HepG2 (cell line): ENCODE results near the gene NPEPL1. TPM values are rescaled to one million over a fixed set of nuclear protein-coding genes. Genes with fewer than 3 reads are reported as not detected.
A peak's percentile ranks its signal among the peaks of the same experiment; 100 is the strongest.

Experiments used
- DNMT3B ChIP-seq: conservative IDR thresholded peaks from 2 replicates; pipeline ENCODE4 v1.6.1; 2016; ENCODE audit warnings: missing biosample characterization, control low read depth
- FIP1L1 ChIP-seq: fragments of 200-400 bp; formaldehyde crosslinking; IDR thresholded peaks from 2 replicates; pipeline ENCODE4 v1.6.1; 2018; ENCODE audit warnings: low read depth, mild to moderate bottlenecking, low read length, moderate library complexity, borderline replicate concordance; ENCODE audit not compliant: insufficient read depth
- KLF13 ChIP-seq: sonication (generic); formaldehyde crosslinking; IDR thresholded peaks from 2 replicates; pipeline ENCODE4 v1.4.0; 2020; ENCODE audit warnings: mild to moderate bottlenecking, missing genetic modification reagents
- MATR3 ChIP-seq: sonication (generic); formaldehyde crosslinking; IDR thresholded peaks from 2 replicates; pipeline ENCODE4 v1.4.0; 2020; ENCODE audit warnings: missing genetic modification reagents
- MTF2 ChIP-seq: sonication (generic); formaldehyde crosslinking; IDR thresholded peaks from 2 replicates; pipeline ENCODE4 v1.5.0; 2020; ENCODE audit warnings: missing genetic modification reagents, borderline replicate concordance
- NFE2L1 ChIP-seq: sonication (generic); formaldehyde crosslinking; IDR thresholded peaks from 2 replicates; pipeline ENCODE4 v1.4.0; 2020; ENCODE audit warnings: missing genetic modification reagents, mild to moderate bottlenecking, borderline replicate concordance
- NFIC ChIP-seq: IDR thresholded peaks from 2 replicates; pipeline ENCODE4 v1.6.1; 2012; ENCODE audit warnings: mild to moderate bottlenecking, low read length, inconsistent platforms
- PCBP1 ChIP-seq: fragments of 200-400 bp; formaldehyde crosslinking; IDR thresholded peaks from 2 replicates; pipeline ENCODE4 v1.6.1; 2017; ENCODE audit warnings: mild to moderate bottlenecking, low read depth, low read length, borderline replicate concordance
- RBAK ChIP-seq: sonication (generic); formaldehyde crosslinking; IDR thresholded peaks from 2 replicates; pipeline ENCODE4 v1.5.1; 2020; ENCODE audit warnings: mild to moderate bottlenecking, missing genetic modification reagents
- SMARCC2 ChIP-seq: fragments of 450-650 bp; IDR thresholded peaks from 2 replicates; pipeline ENCODE4 v1.6.1; 2017; ENCODE audit warnings: antibody characterized with exemption, mild to moderate bottlenecking
- SRY ChIP-seq: sonication (generic); formaldehyde crosslinking; IDR thresholded peaks from 2 replicates; pipeline ENCODE4 v1.8.0; 2022; ENCODE audit warnings: mild to moderate bottlenecking, missing genetic modification reagents
- STAG1 ChIP-seq: sonication (generic); formaldehyde crosslinking; IDR thresholded peaks from 2 replicates; pipeline ENCODE4 v1.4.0; 2020; ENCODE audit warnings: missing genetic modification reagents
- ZBTB25 ChIP-seq: IDR thresholded peaks from 2 replicates; pipeline ENCODE4 v1.6.1; 2018; ENCODE audit warnings: missing genetic modification reagents
- ZBTB26 ChIP-seq: IDR thresholded peaks from 2 replicates; pipeline ENCODE4 v1.6.1; 2016; ENCODE audit warnings: missing compliant biosample characterization, missing genetic modification reagents, borderline replicate concordance
- ZEB1 ChIP-seq: IDR thresholded peaks from 2 replicates; pipeline ENCODE4 v1.6.1; 2012; ENCODE audit warnings: mild to moderate bottlenecking, low read depth, inconsistent platforms; ENCODE audit not compliant: insufficient replicate concordance
- ZNF576 ChIP-seq: sonication (generic); formaldehyde crosslinking; IDR thresholded peaks from 2 replicates; pipeline ENCODE4 v1.4.0; 2020; ENCODE audit warnings: mild to moderate bottlenecking, missing genetic modification reagents
- ZNF577 ChIP-seq: sonication (generic); formaldehyde crosslinking; IDR thresholded peaks from 2 replicates; pipeline ENCODE4 v1.4.0; 2020; ENCODE audit warnings: mild to moderate bottlenecking, low read depth, missing genetic modification reagents, borderline replicate concordance
- polyA plus RNA-seq, 8 experiments: library from polyadenylated mRNA; depleted of rRNA in 3 of 8; stranded (reverse) in 7 of 8; unstranded in 1 of 8; fragments of >200 nt; fragmentation: Illumina TruSeq in 4 of 8; extraction: Trizol in 4 of 8; gene quantifications; 2 replicates each; pipeline versions ENCODE4 v1.2.1 to v1.2.3, GENCODE V29; 2011 to 2016; ENCODE audit warnings: low read depth in 4 of 8, missing spikeins in 1 of 8, mixed read lengths in 1 of 8; ENCODE audit not compliant: insufficient read depth in 1 of 8
- total RNA-seq, 5 experiments: library from RNA; depleted of rRNA; stranded (reverse); fragments of >200 nt; fragmentation: Illumina TruSeq; extraction: Trizol; gene quantifications; 2 replicates each; pipeline ENCODE4 v1.2.3, GENCODE V29; 2016; ENCODE audit warnings: low read depth in 1 of 5
- TF ChIP-seq, protein P1 (sequence below): sonication (generic); formaldehyde crosslinking; IDR thresholded peaks from 2 replicates; pipeline ENCODE4 v1.4.0; 2020; ENCODE audit warnings: missing genetic modification reagents
- TF ChIP-seq, protein P2 (sequence below): sonication (generic); formaldehyde crosslinking; IDR thresholded peaks from 2 replicates; pipeline ENCODE4 v1.4.0; 2020; ENCODE audit warnings: mild to moderate bottlenecking, low read depth, missing genetic modification reagents
- TF ChIP-seq, protein P3 (sequence below): IDR thresholded peaks from 2 replicates; pipeline ENCODE4 v1.6.1; 2016; ENCODE audit warnings: low read depth, missing genetic modification reagents, missing compliant biosample characterization

The NPEPL1 gene
- total and polyA plus RNA-seq, 2 of the 13 experiments (the other 11 are each of a cell fraction or from before 2014, with no cell fraction given), result 4.1 to 7.5 TPM

GRCh38 chr20:58650776-58651558 lies 41.6 kb upstream of the NPEPL1 start, which contains the start of gene STX16 (continued):
- TF ChIP-seq PCBP1 (peak; percentile 100), FIP1L1 (peak; percentile 99), NFE2L1 (CRISPR knock-in tag) (peak; percentile 90; the same call in 1 of the 2 replicates), ZEB1 (peak; percentile 71), DNMT3B (peak; percentile 98; the same call in 1 of the 2 replicates), ZNF576 (CRISPR knock-in tag) (peak; percentile 98), ZBTB26 (peak; percentile 96), ZBTB25 (CRISPR knock-in tag) (peak; percentile 100), NFIC (peak; percentile 81; the same call in 1 of the 2 replicates), RBAK (CRISPR knock-in tag) (peak; percentile 92), SRY (CRISPR knock-in tag) (peak; percentile 98), MTF2 (CRISPR knock-in tag) (peak; percentile 81; the same call in 1 of the 2 replicates), STAG1 (CRISPR knock-in tag) (peak; percentile 48), KLF13 (CRISPR knock-in tag) (peak; percentile 99), MATR3 (no peak), ZNF577 (CRISPR knock-in tag) (no peak; the same call in none of the 2 replicates), SMARCC2 (no peak)
- TF ChIP-seq, protein P1, sequence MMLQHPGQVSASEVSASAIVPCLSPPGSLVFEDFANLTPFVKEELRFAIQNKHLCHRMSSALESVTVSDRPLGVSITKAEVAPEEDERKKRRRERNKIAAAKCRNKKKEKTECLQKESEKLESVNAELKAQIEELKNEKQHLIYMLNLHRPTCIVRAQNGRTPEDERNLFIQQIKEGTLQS (CRISPR knock-in tag), result peak; percentile 89
- TF ChIP-seq, protein P2, sequence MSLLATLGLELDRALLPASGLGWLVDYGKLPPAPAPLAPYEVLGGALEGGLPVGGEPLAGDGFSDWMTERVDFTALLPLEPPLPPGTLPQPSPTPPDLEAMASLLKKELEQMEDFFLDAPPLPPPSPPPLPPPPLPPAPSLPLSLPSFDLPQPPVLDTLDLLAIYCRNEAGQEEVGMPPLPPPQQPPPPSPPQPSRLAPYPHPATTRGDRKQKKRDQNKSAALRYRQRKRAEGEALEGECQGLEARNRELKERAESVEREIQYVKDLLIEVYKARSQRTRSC (CRISPR knock-in tag), result peak; percentile 99
- TF ChIP-seq, protein P3, sequence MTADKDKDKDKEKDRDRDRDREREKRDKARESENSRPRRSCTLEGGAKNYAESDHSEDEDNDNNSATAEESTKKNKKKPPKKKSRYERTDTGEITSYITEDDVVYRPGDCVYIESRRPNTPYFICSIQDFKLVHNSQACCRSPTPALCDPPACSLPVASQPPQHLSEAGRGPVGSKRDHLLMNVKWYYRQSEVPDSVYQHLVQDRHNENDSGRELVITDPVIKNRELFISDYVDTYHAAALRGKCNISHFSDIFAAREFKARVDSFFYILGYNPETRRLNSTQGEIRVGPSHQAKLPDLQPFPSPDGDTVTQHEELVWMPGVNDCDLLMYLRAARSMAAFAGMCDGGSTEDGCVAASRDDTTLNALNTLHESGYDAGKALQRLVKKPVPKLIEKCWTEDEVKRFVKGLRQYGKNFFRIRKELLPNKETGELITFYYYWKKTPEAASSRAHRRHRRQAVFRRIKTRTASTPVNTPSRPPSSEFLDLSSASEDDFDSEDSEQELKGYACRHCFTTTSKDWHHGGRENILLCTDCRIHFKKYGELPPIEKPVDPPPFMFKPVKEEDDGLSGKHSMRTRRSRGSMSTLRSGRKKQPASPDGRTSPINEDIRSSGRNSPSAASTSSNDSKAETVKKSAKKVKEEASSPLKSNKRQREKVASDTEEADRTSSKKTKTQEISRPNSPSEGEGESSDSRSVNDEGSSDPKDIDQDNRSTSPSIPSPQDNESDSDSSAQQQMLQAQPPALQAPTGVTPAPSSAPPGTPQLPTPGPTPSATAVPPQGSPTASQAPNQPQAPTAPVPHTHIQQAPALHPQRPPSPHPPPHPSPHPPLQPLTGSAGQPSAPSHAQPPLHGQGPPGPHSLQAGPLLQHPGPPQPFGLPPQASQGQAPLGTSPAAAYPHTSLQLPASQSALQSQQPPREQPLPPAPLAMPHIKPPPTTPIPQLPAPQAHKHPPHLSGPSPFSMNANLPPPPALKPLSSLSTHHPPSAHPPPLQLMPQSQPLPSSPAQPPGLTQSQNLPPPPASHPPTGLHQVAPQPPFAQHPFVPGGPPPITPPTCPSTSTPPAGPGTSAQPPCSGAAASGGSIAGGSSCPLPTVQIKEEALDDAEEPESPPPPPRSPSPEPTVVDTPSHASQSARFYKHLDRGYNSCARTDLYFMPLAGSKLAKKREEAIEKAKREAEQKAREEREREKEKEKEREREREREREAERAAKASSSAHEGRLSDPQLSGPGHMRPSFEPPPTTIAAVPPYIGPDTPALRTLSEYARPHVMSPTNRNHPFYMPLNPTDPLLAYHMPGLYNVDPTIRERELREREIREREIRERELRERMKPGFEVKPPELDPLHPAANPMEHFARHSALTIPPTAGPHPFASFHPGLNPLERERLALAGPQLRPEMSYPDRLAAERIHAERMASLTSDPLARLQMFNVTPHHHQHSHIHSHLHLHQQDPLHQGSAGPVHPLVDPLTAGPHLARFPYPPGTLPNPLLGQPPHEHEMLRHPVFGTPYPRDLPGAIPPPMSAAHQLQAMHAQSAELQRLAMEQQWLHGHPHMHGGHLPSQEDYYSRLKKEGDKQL (CRISPR knock-in tag), result peak; percentile 90
